Muscle layer of colon (tissue), 2 donors: ENCODE measurements around the gene ECT2.
"Not testable (repeated sequence)": the region's sequence is repeated elsewhere in the genome, so short reads cannot be mapped to it uniquely, and the experiment has no call there.

Experiments
- H3K27ac ChIP-seq: one replicate; pipeline ENCODE4 v1.7.0; 2013; ENCODE audit warnings: low read depth, mild to moderate bottlenecking, low read length, moderate library complexity
- H3K27me3 ChIP-seq, 2 donors: one replicate each; pipeline ENCODE4 v1.7.0; 2013; ENCODE audit warnings: low read length in 2 of 2, mild to moderate bottlenecking in 2 of 2; ENCODE audit not compliant: insufficient read depth in 2 of 2, control insufficient read depth in 1 of 2
- H3K36me3 ChIP-seq: one replicate; pipeline ENCODE4 v1.7.0; 2013; ENCODE audit warnings: mild to moderate bottlenecking, low read length; ENCODE audit not compliant: insufficient read depth
- H3K4me1 ChIP-seq: one replicate; pipeline ENCODE4 v1.7.0; 2013; ENCODE audit warnings: mild to moderate bottlenecking, low read length; ENCODE audit not compliant: insufficient read depth
- H3K4me3 ChIP-seq, 2 donors: one replicate each; pipeline ENCODE4 v1.7.0; 2013; ENCODE audit warnings: low read length in 2 of 2, low read depth in 1 of 2, mild to moderate bottlenecking in 1 of 2, moderate library complexity in 1 of 2
- H3K9ac ChIP-seq: one replicate; pipeline ENCODE4 v1.7.0; 2013; ENCODE audit warnings: low read length
- H3K9me3 ChIP-seq: one replicate; pipeline ENCODE4 v1.7.0; 2013; ENCODE audit warnings: mild to moderate bottlenecking, low read length
- donor health status: abdominal sarcoma.
- donor health status: Adenocarcinoma of cecum.

ECT2 gene

DNA sequence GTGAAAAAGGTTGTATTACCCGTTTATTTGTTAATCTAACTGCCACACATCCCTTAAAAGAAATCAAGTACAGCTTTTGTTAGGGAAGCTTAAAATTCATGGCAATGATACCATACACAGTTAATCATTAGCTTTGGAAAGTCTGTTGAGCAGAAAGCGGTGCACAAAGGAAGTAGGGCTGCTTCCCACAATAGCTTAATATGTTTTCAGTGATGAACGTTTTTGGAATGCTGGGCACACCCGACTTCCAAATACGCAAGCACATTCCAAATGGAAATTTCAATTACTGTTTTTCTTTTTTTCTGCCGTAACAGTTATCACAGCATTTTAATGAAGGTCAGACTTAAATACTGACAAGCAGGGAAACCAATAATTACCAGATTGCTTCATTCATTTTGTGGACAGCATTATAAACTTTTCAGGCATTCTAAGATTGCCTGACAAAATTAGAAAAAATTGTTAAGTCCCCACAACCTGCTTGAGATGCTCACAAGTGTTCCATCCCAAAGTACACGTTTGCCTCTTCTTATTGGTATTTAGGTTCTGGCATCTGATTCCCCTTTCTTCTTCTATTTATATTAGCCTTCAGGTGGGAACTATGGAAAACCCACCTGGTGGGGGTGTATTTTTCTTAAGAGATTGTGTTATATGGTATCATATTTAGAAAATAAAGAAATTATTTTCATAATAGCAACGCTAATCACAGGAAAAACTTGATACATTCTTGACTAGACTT is 1.1 kb upstream of the ECT2 start:
- H3K4me3 ChIP-seq = peak overlapping the region in 1 of 2 donors; percentile 90
- peak overlapping the region; percentile 79 for H3K9ac ChIP-seq
- no peaks in the 10 kb centered on the region for H3K27me3 ChIP-seq

DNA sequence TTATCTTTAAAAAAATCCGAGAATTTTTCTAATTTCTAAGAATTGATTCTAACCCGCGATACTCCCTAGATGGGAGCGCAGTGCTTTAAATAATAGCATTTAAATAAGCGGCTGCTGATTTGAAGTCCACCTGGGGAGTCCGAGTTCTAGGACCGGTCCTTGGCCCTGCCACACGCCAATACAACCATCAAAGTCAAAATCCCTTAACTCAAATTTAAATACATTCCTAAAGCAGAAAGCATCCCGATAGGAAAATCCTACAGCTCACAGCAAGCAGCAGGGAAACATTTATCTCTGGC is 508 bp upstream of the ECT2 start:
- Histone ChIP-seq H3K4me3 (peak overlapping the region; percentile 44 to 90), H3K9ac (peak overlapping the region; percentile 79), H3K4me1 (peaks cover 10% of the 10 kb centered on the region), H3K27ac (peak overlapping the region; percentile 61), H3K9me3 (no peaks in the 10 kb centered on the region), H3K36me3 (no peaks in the 10 kb centered on the region), H3K27me3 (no peaks in the 10 kb centered on the region)

More for the DNA sequence above, 1.1 kb upstream of the ECT2 start:
- Histone ChIP-seq H3K36me3 (no peaks in the 10 kb centered on the region), H3K4me1 (peaks cover 10% of the 10 kb centered on the region), H3K9me3 (no peaks in the 10 kb centered on the region), H3K27ac (peak overlapping the region; percentile 61)

DNA sequence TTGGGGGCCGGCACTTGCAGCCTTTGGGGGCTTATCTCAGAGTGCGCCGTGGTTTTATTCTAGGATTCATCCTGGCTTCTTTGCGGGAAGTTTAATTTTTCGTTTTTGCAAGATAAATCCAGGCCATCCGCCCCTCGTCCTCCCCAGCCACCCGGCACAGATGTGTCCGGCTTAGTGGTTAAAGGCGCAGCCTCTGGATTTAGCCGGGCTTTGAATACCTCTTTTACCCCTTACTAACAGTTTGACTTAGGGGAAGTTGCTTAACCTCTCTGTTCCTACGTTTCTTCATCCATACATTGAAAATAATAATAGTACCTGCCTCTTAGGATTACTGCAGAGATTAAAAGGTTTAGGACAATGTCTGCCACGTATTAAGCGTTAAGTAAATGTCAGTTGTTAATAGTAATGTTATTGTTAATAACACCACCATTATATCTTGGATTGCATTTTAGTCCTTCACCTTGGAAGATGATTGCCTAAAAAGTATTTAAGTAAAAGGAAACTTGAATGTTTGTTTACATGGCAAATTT is 714 bp downstream of the ECT2 start:
- H3K4me1 ChIP-seq = peaks cover 10% of the 10 kb centered on the region

DNA sequence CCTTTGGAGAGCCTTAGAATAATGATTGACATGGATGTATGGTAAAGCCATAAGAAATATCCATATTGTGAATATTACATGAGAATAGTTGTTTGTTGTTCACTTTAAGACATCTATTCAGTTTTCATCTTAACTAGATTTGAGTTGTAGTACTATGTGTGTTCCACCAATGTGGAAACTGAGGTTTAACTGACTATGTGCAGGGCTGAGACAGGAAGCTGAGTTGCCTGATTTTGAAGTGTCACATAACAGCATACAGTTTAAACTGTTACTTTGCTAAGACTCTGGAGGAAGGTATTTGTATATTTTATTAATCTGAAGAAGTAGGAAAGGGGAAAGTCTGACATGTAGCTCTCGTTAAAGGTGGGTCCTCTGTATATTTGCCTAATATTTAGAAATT is 2.1 kb downstream of the ECT2 start:
- no peak overlapping the region for H3K27ac ChIP-seq
- H3K9ac ChIP-seq = no peak overlapping the region
- H3K4me1 ChIP-seq = peaks cover 10% of the 10 kb centered on the region

More for the DNA sequence above, 714 bp downstream of the ECT2 start:
- Histone ChIP-seq H3K27ac (peak overlapping the region; percentile 5), H3K4me3 (peak overlapping the region; percentile 90 to 92), H3K36me3 (no peaks in the 10 kb centered on the region), H3K27me3 (no peaks in the 10 kb centered on the region), H3K9me3 (no peaks in the 10 kb centered on the region), H3K9ac (peak overlapping the region; percentile 19)

DNA sequence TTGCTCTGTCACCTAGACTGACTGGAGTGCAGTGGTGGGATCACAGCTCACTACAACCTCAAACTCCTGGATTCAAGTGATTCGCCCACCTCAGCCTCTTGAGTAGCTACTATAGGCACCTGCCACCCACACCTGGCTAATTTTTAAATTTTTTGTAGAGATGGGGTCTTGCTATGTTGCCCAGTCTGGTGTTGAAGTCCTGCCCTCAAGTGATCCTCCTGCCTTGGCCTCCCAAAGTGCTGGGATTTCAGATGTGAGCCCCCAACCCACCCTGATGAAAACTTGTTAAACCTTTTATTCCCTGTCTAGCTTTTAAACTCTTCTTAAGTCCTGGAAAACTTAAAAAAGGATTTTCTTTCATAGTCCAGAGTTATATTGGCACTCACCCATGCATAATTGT is 2.6 kb downstream of the ECT2 start:
- Histone ChIP-seq H3K4me1 (peaks cover 10% of the 10 kb centered on the region), H3K9me3 (no peaks in the 10 kb centered on the region), H3K27ac (no peak overlapping the region), H3K36me3 (no peaks in the 10 kb centered on the region), H3K9ac (no peak overlapping the region), H3K4me3 (no peak overlapping the region), H3K27me3 (no peaks in the 10 kb centered on the region)

More for the DNA sequence above, 2.1 kb downstream of the ECT2 start:
- H3K4me3 ChIP-seq = no peak overlapping the region
- H3K36me3 ChIP-seq = no peaks in the 10 kb centered on the region
- no peaks in the 10 kb centered on the region for H3K27me3 ChIP-seq
- no peaks in the 10 kb centered on the region for H3K9me3 ChIP-seq

DNA sequence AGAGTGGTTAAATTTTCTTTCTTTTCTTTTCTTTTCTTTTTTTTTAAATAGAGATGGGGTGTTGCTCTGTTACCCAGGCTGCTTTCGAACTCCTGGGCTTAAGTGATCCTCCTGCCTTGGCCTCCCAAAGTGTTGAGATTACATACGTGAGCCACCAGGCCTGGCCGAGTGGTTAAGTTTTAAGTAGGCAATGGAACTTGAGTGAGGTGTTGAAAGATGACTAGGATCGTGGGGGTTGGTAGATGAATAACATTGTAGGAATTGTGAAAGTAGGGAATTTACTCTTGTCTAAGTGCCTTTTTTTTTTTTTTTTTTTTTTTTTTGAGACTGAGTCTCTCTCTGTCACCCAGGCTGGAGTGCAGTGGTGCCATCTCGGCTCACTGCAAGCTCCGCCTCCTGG is 9.9 kb downstream of the ECT2 start:
- H3K36me3 ChIP-seq, H3K27ac ChIP-seq, H3K9ac ChIP-seq, H3K9me3 ChIP-seq, H3K27me3 ChIP-seq, H3K4me1 ChIP-seq, H3K4me3 ChIP-seq: not testable (repeated sequence)

DNA sequence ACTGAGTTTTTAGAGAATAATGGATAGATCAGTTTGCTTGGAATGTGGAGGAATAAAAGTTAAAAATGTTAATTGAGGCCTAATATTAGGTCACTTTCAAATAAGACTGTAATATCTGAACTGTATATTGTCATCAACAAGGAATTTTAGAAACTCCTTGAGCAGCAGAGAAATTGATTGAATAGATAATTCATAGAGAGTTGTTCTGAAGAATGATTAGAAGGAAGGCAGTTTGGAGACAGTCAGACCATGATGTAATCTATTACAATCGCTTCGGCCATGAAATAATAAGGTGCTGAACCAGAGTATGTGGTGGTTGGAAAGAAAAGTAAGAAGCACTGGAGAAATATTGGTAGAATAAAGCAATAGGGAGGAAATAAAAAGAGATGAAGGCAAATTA is 15.7 kb downstream of the ECT2 start:
- Histone ChIP-seq H3K27ac (no peak overlapping the region), H3K27me3 (no peaks in the 10 kb centered on the region), H3K9ac (no peak overlapping the region), H3K4me3 (no peak overlapping the region), H3K9me3 (no peaks in the 10 kb centered on the region), H3K4me1 (no peaks in the 10 kb centered on the region), H3K36me3 (peaks cover 5% of the 10 kb centered on the region)

DNA sequence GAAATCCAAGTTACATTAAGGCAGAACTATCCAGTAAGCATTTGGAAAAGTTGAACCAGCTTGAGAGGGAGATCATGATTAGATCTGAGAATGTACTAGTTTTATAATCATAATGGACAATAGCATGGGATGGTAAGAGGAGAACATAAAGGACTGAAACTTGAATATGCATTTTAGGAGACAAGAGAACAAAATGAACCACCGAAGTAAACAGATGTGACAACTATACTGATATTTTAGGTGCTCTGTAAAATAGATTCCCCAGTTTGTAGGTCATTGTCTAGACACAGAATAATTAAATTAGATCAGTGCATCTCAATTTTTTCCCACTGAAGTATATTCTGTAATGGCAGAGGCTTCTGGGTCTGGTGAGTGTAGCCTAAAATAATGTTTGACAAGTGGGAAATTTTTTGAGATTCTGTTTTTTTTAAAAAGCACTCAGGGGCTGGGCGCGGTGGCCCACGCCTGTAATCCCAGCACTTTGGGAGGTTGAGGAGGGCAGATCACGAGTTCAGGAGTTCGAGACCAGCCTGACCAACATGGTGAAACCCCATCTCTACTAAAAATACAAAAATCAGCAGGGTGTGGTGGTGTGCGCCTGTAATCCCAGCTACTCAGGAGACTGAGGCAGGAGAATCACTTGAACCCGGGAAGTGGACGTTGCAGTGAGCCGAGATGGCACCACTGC is 16.3 kb downstream of the ECT2 start:
- no peak overlapping the region for H3K4me3 ChIP-seq
- no peaks in the 10 kb centered on the region for H3K4me1 ChIP-seq
- no peaks in the 10 kb centered on the region for H3K9me3 ChIP-seq
- H3K27ac ChIP-seq = no peak overlapping the region
- H3K27me3 ChIP-seq = no peaks in the 10 kb centered on the region
- peaks cover 5% of the 10 kb centered on the region for H3K36me3 ChIP-seq
- no peak overlapping the region for H3K9ac ChIP-seq

DNA sequence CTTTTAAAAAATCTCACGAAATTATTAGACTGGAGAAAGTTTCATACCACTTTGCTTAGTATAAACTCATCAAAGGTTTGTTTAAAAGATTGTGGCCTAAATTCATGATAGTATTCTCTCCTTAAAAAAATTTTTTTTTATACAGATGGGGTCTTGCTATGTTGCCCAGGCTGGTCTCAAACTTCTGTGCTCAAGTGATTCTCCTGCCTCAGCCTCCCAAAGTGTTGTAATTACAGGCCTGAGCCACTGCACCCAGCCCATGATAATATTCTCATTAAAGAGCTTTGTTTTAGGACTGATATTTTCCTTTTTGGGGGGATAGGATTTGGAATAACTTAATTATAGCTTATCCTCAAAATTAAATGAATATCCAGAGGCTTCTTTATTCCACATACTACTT is 19.9 kb downstream of the ECT2 start:
- H3K9me3 ChIP-seq = no peaks in the 10 kb centered on the region
- H3K4me3 ChIP-seq = no peak overlapping the region
- no peaks in the 10 kb centered on the region for H3K4me1 ChIP-seq
- no peaks in the 10 kb centered on the region for H3K36me3 ChIP-seq
- H3K27me3 ChIP-seq = no peaks in the 10 kb centered on the region
- H3K27ac ChIP-seq = no peak overlapping the region
- no peak overlapping the region for H3K9ac ChIP-seq

DNA sequence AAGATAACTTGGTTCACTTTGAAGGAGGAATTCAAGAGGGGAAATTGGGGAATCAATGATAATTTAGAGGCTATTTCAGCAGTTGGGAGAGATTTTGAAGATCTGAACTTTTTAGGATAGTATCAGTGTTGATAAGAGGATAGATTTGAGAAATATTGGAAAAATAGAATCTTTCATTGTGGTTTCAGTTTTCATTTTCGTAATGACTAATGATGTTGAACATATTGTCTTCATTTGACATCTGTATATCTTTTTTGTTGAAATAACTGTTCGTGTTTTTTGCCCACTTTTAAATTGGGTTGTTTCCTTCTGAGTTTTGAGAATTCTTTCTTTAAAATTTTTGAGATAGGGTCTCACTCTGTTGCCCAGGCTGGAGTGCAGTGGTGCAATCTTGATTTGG is 21.1 kb downstream of the ECT2 start:
- no peaks in the 10 kb centered on the region for H3K9me3 ChIP-seq

DNA sequence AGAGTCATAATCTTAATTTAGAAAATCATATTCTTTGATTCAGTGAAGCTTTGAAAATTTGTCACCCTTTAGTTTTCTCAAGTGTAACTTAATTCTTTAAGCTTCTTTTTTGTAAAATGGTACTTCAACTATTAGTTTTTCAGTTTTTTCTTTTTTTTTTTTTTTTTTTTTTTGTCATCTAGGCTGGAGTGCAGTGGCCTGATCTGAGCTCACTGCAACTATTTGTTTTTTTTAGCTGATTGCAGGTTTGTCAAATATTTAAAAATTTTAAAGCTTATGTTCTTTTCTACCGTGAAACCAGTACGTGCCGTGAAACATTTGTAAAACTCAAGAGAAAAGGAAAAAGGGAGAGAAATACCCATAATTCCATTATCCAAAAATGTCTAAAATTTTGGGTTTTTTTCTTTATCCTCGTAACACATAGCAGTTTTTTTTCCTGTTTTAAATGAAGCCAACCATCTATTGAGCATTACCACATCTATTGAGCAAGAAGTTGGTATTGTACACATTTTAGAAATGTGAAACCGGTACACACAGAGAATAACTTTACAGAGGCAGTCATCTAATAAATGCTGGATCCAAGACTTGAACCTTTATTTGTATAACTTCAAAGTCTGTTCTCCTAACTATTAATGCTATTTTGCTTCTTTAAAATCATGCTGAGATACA is 25.7 kb downstream of the ECT2 start:
- H3K27ac ChIP-seq = no peak overlapping the region
- no peaks in the 10 kb centered on the region for H3K27me3 ChIP-seq
- no peak overlapping the region for H3K9ac ChIP-seq
- H3K9me3 ChIP-seq = no peaks in the 10 kb centered on the region
- H3K4me3 ChIP-seq = no peak overlapping the region
- no peaks in the 10 kb centered on the region for H3K36me3 ChIP-seq
- no peaks in the 10 kb centered on the region for H3K4me1 ChIP-seq

More for the DNA sequence above, 21.1 kb downstream of the ECT2 start:
- Histone ChIP-seq H3K27me3 (no peaks in the 10 kb centered on the region), H3K9ac (no peak overlapping the region), H3K27ac (no peak overlapping the region), H3K4me1 (no peaks in the 10 kb centered on the region), H3K36me3 (no peaks in the 10 kb centered on the region), H3K4me3 (no peak overlapping the region)
